DND-41 (cell line): ENCODE measurements around the gene DSCAML1.

ENCODE experiments used
- EZH2 ChIP-seq: IDR thresholded peaks from 3 replicates; pipeline ENCODE4 v1.6.1; 2012; ENCODE audit warnings: borderline replicate concordance, low read depth, mild to moderate bottlenecking, moderate library complexity, low read length, inconsistent platforms; ENCODE audit not compliant: severe bottlenecking
- TF ChIP-seq, protein P1 (sequence below): IDR thresholded peaks from 2 replicates; pipeline ENCODE4 v1.5.1; 2012; ENCODE audit warnings: borderline replicate concordance, low read length, moderate library complexity, mild to moderate bottlenecking; ENCODE audit not compliant: poor library complexity, severe bottlenecking; ENCODE audit errors: extremely low read depth

DNA sequence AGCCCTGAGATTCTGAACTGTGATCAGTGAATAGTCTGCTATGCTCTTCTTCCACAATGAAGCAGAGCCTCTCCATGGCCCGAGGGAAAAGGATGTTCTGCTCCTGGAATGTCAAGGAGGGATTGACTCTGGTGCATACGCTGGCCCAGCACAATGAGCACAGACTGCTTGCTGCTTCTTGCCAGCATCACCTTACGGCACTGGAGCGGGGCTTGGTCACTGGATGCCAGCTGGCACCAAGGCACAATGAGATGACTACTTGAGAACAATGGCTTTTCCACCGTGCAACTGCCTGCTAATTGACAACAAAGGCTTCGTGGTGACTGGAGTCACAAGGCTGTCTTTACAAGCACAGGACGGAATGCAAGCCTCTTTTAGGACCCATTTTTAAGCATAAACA, 139.2 kb downstream of the DSCAML1 start:
- TF ChIP-seq, protein P1, sequence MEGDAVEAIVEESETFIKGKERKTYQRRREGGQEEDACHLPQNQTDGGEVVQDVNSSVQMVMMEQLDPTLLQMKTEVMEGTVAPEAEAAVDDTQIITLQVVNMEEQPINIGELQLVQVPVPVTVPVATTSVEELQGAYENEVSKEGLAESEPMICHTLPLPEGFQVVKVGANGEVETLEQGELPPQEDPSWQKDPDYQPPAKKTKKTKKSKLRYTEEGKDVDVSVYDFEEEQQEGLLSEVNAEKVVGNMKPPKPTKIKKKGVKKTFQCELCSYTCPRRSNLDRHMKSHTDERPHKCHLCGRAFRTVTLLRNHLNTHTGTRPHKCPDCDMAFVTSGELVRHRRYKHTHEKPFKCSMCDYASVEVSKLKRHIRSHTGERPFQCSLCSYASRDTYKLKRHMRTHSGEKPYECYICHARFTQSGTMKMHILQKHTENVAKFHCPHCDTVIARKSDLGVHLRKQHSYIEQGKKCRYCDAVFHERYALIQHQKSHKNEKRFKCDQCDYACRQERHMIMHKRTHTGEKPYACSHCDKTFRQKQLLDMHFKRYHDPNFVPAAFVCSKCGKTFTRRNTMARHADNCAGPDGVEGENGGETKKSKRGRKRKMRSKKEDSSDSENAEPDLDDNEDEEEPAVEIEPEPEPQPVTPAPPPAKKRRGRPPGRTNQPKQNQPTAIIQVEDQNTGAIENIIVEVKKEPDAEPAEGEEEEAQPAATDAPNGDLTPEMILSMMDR, result no peak
- TF ChIP-seq EZH2, result no peak
